Stomach smooth muscle (tissue), 2 donors: Measurements from ENCODE around the gene SLC25A44.

Experiments used
- H3K27ac ChIP-seq: one replicate; pipeline ENCODE4 v1.7.0; 2013; ENCODE audit warnings: mild to moderate bottlenecking, low read length, inconsistent platforms
- H3K27me3 ChIP-seq, 2 donors: one replicate each; pipeline ENCODE4 v1.7.0; 2013; ENCODE audit warnings: low read length in 2 of 2; ENCODE audit not compliant: insufficient read depth in 2 of 2, control insufficient read depth in 1 of 2
- H3K36me3 ChIP-seq, 2 donors: one replicate each; pipeline ENCODE4 v1.7.0; 2013; ENCODE audit warnings: low read length in 2 of 2; ENCODE audit not compliant: control insufficient read depth in 2 of 2, insufficient read depth in 2 of 2
- H3K4me1 ChIP-seq: one replicate; pipeline ENCODE4 v1.7.0; 2013; ENCODE audit warnings: low read length; ENCODE audit not compliant: control insufficient read depth, insufficient read depth
- H3K4me3 ChIP-seq, 2 donors: one replicate each; pipeline ENCODE4 v1.7.0; 2013; ENCODE audit warnings: low read length in 2 of 2
- H3K9ac ChIP-seq, 2 donors: one replicate each; pipeline ENCODE4 v1.7.0; 2013; ENCODE audit warnings: low read length in 2 of 2, mild to moderate bottlenecking in 1 of 2
- H3K9me3 ChIP-seq, 2 donors: one replicate each; pipeline ENCODE4 v1.7.0; 2013; ENCODE audit warnings: low read length in 2 of 2; ENCODE audit not compliant: control insufficient read depth in 2 of 2
- donor health status: healthy.
- donor health status: Pancreatic carcinoma.

Gene SLC25A44

DNA sequence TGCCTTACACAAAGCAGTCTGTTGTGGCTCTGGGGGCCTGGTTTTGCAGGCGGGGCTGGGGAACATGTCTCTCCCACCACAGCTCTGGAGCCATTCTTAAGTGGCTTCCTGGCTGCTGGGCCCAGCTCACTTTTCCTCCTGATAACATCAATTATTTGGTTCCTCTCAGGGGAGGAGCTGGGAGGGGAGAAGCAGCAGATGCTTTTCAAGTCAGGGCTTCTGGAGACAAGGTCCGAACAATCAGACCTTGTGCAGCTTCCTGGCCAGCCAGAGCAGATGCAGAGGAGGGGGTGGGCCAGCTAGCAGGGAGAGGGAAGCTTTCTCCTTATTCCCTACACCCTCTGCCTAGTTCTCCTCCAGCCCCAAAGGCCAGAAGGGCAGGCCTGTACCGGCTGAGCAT, 57.6 kb downstream of the SLC25A44 start:
- Histone ChIP-seq H3K9me3 (no peaks in the 10 kb centered on the region), H3K4me3 (no peak overlapping the region), H3K27ac (no peak overlapping the region), H3K4me1 (peaks cover 17% of the 10 kb centered on the region), H3K9ac (no peak overlapping the region), H3K36me3 (peaks cover 46 to 51% of the 10 kb centered on the region in 2 donors), H3K27me3 (peaks cover 4 to 7% of the 10 kb centered on the region in 2 donors)

GRCh38 chr1:156253634-156254033, 59.7 kb downstream of the SLC25A44 start:
- Histone ChIP-seq H3K27me3 (no peaks in the 10 kb centered on the region), H3K27ac (no peak overlapping the region), H3K9ac (no peak overlapping the region), H3K4me1 (peaks cover 2% of the 10 kb centered on the region), H3K4me3 (no peak overlapping the region), H3K36me3 (peaks cover 64 to 66% of the 10 kb centered on the region in 2 donors), H3K9me3 (no peaks in the 10 kb centered on the region)

- Histone ChIP-seq H3K4me1 (peaks cover 3% of the 10 kb centered on the region), H3K27me3 (no peaks in the 10 kb centered on the region), H3K9me3 (no peaks in the 10 kb centered on the region), H3K27ac (no peak overlapping the region), H3K36me3 (peaks cover 68 to 71% of the 10 kb centered on the region in 2 donors), H3K9ac (no peak overlapping the region), H3K4me3 (no peak overlapping the region)
Observed at GRCh38 chr1:156257711-156258110, 63.8 kb downstream of the SLC25A44 start.

GRCh38 chr1:156258859-156259258, 65.0 kb downstream of the SLC25A44 start:
- no peak overlapping the region for H3K9ac ChIP-seq
- no peaks in the 10 kb centered on the region for H3K9me3 ChIP-seq
- H3K4me3 ChIP-seq, result no peak overlapping the region
- H3K36me3 ChIP-seq, result peaks cover 68 to 72% of the 10 kb centered on the region in 2 donors
- no peak overlapping the region for H3K27ac ChIP-seq
- H3K4me1 ChIP-seq, result peaks cover 3% of the 10 kb centered on the region
- H3K27me3 ChIP-seq, result no peaks in the 10 kb centered on the region

GRCh38 chr1:156259805-156260204, 65.9 kb downstream of the SLC25A44 start:
- no peak overlapping the region for H3K9ac ChIP-seq
- peaks cover 70 to 72% of the 10 kb centered on the region in 2 donors for H3K36me3 ChIP-seq
- no peaks in the 10 kb centered on the region for H3K9me3 ChIP-seq
- no peak overlapping the region for H3K4me3 ChIP-seq
- peaks cover 3% of the 10 kb centered on the region for H3K4me1 ChIP-seq
- H3K27me3 ChIP-seq, result no peaks in the 10 kb centered on the region
- no peak overlapping the region for H3K27ac ChIP-seq

DNA sequence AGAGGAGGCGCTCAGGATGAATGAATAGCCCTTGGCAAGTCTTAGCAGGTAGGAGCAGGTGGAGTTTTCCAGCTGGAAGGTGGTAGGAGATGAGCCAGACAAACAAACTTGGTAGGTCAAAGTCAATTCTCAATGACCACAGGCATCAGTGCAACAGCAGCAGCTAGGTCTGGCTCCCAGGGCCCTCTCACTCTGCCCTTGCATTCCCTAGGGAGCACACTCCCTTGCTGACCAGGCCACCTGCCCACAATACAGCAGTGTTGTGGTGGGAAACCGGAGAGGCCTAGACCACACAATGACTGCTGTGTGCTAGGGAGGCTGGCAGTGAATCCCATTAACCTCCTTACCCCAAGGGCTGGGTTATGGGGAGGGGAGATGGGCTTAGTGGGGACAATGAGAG, 67.0 kb downstream of the SLC25A44 start:
- Histone ChIP-seq H3K4me3 (no peak overlapping the region), H3K4me1 (peaks cover 3% of the 10 kb centered on the region), H3K9me3 (no peaks in the 10 kb centered on the region), H3K27me3 (no peaks in the 10 kb centered on the region), H3K27ac (no peak overlapping the region), H3K36me3 (peaks cover 74 to 81% of the 10 kb centered on the region in 2 donors), H3K9ac (no peak overlapping the region)
